Stimulated activated CD4-positive, alpha-beta T cell treated with anti-CD3 and anti-CD28 coated beads, TNF-alpha, amount 100 ng/mL, for 4 hours (primary cell): Measurements from ENCODE around the gene KAZN.

Experiments used
- DNase-seq, 3 experiments: peaks; one replicate each; pipeline ENCODE4 v3.0.0-alpha.2; 2020; ENCODE audit warnings: low read depth in 3 of 3

The KAZN gene

DNA sequence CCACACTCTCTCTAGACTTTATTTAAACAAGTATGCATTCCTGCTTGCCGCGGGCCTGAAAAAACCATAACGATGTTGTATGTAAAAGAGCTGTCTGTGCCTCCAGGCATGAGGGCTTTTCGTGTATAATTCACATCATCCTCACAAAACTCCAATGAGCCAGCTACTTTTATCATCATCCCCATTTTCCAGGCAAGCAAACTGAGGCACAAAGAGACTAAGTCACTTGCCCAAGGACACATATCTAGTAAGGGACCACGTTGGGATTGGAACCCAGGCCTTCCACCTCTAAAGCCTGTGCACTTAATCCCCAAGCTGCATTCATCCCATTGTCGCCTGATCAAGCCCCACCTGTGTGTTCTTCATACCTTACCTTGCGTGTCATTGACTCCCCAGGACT is 226.9 kb downstream of the KAZN start:
- no peak for DNase-seq

DNA sequence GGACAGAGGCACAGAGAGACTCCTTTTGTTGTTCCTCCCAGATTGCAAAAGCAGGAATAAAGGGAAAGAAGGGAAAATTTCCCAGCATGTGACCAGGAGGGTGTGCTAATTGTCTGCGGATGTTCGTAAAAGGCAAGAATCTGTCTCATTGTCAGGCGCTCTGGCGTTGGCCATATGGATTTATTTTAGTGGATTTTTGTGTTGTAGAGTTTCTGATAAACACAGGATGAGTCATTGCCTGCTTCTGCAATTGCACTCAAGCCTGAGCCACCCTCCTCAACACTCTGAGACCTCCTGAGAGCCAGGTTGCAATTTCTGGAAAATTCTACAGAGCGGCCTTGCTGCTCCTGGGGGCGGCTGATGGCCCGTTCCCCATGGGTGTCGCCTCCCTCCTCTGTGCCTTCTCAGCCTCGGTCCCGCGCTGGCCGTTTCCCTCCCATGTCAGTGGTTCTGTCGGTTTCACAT is 227.7 kb downstream of the KAZN start:
- no peak for DNase-seq

GRCh38 chr1:14826731-14827326 is 228.3 kb downstream of the KAZN start:
- DNase-seq, result no peak

- DNase-seq, result no peak
Measured at GRCh38 chr1:14827870-14828269, 229.4 kb downstream of the KAZN start.

- no peak for DNase-seq
Measured at GRCh38 chr1:14828665-14829064, 230.2 kb downstream of the KAZN start.

GRCh38 chr1:14835725-14836124 is 237.2 kb downstream of the KAZN start:
- DNase-seq, result no peak

- DNase-seq, result no peak
Measured at GRCh38 chr1:14836426-14837140, 238.1 kb downstream of the KAZN start.

GRCh38 chr1:14840374-14840773 is 241.9 kb downstream of the KAZN start:
- DNase-seq, result no peak

GRCh38 chr1:14841456-14841855 is 243.0 kb downstream of the KAZN start:
- no peak for DNase-seq

DNA sequence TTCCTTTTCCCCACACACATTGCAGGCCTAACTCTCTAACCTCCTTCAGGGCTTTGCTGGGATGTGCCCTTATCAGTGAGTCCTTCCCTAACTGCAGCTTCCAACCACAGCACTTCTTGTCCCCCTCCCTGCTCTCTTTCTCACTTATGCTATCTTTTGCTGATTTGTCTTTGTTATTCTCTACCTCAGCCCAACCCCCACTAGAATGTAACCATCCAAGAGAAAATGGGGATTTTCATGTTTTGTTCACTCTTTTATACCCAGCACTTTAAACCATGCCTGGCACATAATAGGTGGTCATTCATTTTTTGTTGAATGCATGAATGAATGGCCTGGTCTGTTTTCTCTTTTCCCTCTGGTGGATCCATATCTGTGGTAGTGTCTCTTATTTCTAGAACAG is 243.5 kb downstream of the KAZN start:
- no peak for DNase-seq

- DNase-seq, result no peak
Measured at GRCh38 chr1:14842361-14842760, 243.9 kb downstream of the KAZN start.

DNA sequence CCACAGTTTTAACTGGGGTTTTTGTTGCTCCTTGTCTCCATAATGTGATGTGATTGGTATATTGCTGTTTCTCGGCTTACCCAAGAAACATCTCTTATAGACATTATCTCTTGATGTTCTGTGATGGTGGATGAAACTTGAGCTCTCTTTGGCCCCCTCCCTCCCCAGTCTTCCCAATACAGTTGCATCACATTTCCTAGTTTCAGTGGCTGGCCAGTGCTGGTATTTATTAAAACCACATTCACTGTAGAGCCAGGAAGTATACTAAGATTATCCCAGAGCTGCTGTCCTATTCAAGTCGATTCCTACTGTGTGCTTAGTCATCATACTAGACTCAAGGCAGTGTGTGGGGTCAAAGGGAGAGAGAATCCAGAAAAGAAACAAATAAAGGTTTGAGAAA is 244.4 kb downstream of the KAZN start:
- no peak for DNase-seq

DNA sequence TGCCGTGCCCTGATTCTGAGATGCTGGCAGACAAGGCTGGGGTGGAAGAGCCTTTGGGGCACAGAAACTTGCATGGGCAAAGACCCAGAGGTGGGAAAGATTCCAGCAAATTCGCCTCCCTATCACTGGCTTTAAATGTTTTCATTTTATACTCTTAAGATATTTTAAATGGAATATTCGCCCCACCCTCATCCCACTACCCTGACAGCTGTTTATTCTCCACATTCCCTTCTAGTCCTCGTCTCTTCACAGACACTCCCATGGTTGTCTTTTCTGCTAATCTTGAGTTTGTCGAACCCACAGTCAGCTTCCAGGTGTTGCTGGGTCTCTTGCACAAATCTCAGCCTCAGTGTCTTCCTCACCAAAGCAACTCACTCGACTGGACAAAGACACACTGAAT is 245.0 kb downstream of the KAZN start:
- no peak for DNase-seq

DNA sequence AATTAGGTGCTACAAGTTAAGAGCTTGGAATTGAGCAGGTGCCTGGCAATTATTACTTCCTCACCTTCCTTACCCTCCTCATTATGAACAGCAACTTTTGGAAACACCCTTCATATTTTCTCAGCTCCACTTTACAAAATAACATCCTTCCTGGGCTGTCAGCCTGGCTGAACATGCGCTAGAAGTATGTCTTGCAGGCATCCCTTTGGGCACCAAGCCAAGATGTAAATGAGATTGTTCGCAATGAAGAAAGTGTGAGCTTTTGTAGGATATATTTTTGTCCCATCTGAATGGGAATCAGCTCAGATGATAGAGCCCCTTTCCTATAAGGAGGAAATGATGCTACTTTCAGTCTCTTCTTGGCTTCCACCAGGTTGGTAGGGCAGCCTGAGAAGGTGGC is 245.9 kb downstream of the KAZN start:
- DNase-seq, result no peak

- DNase-seq, result no peak
Measured at GRCh38 chr1:14844923-14845617, 246.6 kb downstream of the KAZN start.

GRCh38 chr1:14845851-14846250 is 247.4 kb downstream of the KAZN start:
- no peak for DNase-seq

- no peak for DNase-seq
Measured at GRCh38 chr1:14846688-14847087, 248.2 kb downstream of the KAZN start.

DNA sequence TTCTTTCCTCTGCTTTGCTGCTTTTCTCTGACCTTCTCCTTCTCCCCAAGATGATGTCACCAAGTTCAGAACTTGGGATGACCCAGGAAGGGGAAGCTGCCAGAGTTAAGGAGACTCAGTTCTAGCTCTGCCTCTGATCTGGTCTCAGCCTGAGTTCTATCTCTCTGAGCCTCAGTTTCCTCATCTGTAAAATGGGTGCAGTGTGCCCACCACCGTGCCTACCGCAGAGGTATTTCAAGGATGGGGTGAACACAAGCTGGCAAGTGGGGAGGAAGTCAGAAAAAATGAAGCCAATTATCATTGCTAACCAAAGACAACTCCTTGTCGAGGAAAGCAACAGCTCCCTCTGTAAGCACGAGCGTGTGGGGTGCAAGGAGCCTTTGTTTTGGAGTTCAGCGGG is 249.7 kb downstream of the KAZN start:
- no peak for DNase-seq

DNA sequence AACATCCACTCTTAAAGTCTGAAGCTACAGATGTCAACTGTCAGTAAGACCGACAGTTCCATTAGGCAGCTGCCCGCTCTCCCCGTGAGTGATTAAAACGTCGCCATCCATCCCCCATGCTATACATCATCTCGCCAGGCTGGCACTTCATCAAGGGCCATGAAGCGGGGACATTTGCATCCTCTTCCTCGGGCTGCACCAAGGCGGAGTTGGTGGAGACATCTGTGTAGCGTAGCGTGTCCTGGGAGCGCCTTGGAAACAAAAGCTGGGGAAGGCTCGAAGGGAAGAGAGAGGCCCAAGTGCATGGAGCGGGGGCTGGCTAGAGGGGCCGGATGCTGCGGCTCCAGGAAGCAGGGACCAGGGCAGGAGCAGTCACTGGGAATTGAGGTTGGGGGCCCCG is 250.1 kb downstream of the KAZN start:
- DNase-seq, result no peak

- no peak for DNase-seq
Measured at GRCh38 chr1:14849038-14849437, 250.6 kb downstream of the KAZN start.

- DNase-seq, result no peak
Measured at GRCh38 chr1:14850563-14850962, 252.1 kb downstream of the KAZN start.

DNA sequence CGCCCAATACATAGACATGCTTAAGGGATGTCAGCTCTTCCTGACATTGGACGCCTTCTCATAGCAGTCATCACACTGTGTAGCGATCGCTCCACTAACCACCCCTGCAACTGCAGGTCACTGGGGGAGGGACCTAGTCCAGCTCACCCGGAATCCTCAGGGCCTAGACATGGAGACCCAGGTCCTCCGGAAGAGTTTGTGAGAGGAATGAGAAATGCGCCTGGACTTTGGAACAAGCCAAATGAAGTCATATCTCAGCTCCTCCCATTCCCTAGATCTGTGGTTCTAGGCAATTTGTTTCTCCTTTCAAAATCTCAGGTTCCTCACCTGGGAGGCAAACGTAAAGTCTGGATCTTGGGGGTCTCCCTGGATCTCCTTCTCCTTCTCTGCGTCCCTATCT is 253.3 kb downstream of the KAZN start:
- DNase-seq, result no peak

DNA sequence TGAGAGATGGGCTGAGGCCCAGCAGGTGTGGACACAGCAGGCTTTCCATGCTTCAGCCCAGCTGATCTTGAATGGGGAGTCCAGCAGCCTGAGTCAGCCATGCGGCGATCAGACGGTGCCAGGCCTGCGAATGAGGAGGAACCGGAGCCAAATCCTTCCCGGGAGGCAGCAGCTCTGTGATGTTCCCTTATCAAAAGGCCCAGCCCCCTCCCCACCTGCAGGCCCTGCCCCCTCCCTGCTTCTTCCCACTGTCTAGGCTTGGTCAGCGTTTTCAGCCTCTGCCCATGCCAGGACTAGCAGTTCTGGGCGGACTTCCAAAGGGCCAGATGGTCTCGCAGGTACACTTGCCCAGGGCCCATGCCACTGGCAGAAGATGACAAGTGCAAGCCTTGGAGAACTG is 253.8 kb downstream of the KAZN start:
- DNase-seq, result no peak
